Anterior cingulate cortex (tissue), 58 donors: ENCODE results near the gene ZW10.
"Not testable (repeated sequence)": the region's sequence is repeated elsewhere in the genome, so short reads cannot be mapped to it uniquely, and the experiment has no call there.

ENCODE experiments used
- DNase-seq, 58 donors: peaks; one replicate each; lab custom pipeline; 2025; lab: John Stamatoyannopoulos, UW

The ZW10 gene

GRCh38 chr11:113764527-113765219 lies 8.8 kb downstream of the ZW10 start:
- no peak for DNase-seq

GRCh38 chr11:113763040-113763439 lies 10.5 kb downstream of the ZW10 start:
- not testable (repeated sequence) for DNase-seq

- no peak for DNase-seq
Measured at GRCh38 chr11:113760241-113760640, 13.3 kb downstream of the ZW10 start.

GRCh38 chr11:113752932-113753331 lies 20.6 kb downstream of the ZW10 start:
- no peak for DNase-seq

DNA sequence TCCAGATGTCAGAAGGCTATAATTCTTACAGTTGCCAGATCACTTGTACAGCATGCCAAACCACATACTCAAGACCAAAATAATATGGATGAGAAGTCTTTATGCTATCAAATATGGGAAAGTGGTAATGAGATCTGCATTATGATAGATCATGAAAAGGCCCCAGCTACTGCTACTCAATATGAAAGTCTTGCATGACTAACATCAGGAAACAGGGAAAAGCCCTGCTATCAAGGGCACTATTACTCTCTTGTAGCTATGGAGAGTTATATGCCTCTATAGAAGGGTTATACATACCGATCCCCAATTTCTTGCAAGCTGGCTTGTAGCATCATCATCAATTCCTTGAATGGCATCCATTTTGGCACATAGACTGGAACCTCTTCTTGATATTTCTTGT lies 37.2 kb downstream of the ZW10 start:
- no peak for DNase-seq

- no peak for DNase-seq
Measured at GRCh38 chr11:113732092-113732491, 41.4 kb downstream of the ZW10 start.

GRCh38 chr11:113730887-113731726 lies 42.4 kb downstream of the ZW10 start:
- peak in 40 of 58 donors; percentile 2 to 75 (median 22) for DNase-seq

- DNase-seq, result no peak
Measured at GRCh38 chr11:113729456-113729855, 44.0 kb downstream of the ZW10 start.

DNA sequence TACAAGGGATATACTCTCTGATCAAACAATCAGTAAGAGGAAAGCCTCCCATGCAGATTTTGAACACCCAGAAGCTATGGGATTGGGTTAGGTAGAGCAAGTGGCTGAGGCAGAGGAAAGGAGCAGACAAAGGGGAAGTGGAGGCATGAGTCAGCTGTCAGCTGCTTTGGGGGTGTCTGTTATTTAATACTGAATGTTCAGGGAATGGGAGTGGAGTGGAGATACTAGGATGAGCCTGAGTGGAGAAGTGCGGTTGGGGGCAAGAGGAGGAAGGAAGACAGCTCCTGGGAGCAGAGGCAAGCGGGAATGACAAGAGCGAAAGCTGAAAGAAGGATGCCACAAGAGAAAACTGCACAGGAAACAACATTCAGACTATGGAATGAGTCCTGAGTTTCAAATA lies 44.7 kb downstream of the ZW10 start:
- no peak for DNase-seq

DNA sequence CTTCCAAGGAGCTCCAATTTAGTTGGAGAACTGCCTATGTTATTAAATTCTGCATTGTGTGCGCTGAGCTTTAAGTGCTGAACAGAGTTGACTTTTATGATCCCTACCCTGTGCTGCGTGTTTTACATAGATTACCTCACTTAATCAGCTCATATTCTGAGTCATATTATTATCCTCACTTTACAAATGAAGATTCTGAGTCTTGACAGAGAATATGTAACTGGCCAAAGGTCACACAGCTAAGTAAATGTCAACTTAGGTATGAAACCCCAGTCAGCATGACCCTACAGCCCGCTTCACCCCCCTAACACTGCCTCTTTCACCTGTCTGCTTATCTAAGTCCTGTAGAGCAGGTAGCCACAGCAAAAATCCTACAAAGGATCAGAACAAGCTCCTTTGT lies 47.6 kb downstream of the ZW10 start:
- DNase-seq, result no peak

- no peak for DNase-seq
Measured at GRCh38 chr11:113725407-113725806, 48.1 kb downstream of the ZW10 start.

- no peak for DNase-seq
Measured at GRCh38 chr11:113724778-113725177, 48.7 kb downstream of the ZW10 start.

DNA sequence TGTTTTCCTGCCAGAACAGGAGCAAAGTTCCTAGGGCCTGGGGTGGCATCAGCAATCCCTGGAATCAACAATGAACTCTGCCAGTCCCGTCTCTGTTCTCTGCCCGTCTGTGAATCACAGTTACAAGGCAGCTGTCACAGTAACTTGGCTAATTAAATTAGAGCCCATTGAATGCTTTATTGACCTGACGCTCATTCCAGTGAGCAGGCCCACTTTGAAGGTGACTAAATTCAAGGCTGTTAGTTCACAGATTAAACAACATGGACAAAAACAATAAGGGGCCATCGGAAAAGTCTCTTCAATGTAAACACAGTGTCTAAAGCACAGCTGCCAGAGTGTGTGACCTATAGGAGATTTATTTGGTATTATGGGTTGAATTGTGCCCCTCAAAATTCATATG lies 49.7 kb downstream of the ZW10 start:
- DNase-seq, result peak in 1 of 58 donors; percentile 3

DNA sequence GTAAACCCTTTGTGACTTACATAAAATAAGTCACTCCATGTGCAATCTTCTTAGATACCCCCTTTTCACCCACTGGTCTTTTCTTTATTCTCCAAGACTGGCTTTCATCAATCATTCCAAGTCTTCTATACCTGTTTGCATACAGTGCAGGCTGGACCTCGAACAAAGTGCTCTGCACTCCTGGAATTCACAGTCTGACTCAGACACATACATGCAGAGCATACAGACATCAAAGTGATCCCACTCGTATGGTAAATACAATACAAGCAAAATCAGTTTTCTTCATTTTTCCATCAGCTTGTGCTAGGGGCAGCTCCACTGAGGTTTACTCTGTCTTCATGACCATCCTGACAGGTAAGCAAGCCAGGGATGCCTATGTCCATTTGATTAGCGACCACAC lies 50.6 kb downstream of the ZW10 start:
- DNase-seq, result no peak

GRCh38 chr11:113722221-113722620 lies 51.3 kb downstream of the ZW10 start:
- DNase-seq, result peak in 24 of 58 donors; percentile 1 to 53 (median 10)

GRCh38 chr11:113721462-113722066 lies 51.9 kb downstream of the ZW10 start:
- no peak for DNase-seq

DNA sequence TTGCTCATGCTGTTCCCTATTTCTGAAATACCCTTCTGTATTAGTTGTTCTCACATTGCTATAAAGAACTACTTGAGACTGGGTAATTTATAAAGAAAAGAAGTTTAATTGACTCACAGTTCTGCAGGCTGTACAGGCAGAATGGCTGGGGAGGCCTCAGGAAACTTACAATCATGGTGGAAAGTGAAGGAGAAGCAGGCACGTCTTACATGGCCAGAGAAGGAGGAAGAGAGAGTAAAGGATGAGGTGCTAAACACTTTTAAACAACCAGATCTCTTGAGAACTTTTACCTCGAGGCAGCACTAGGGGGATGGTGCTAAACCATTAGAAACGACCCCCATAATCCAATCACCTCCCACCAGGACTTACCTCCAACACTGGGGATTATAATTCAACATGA lies 53.0 kb downstream of the ZW10 start:
- DNase-seq, result not testable (repeated sequence)

DNA sequence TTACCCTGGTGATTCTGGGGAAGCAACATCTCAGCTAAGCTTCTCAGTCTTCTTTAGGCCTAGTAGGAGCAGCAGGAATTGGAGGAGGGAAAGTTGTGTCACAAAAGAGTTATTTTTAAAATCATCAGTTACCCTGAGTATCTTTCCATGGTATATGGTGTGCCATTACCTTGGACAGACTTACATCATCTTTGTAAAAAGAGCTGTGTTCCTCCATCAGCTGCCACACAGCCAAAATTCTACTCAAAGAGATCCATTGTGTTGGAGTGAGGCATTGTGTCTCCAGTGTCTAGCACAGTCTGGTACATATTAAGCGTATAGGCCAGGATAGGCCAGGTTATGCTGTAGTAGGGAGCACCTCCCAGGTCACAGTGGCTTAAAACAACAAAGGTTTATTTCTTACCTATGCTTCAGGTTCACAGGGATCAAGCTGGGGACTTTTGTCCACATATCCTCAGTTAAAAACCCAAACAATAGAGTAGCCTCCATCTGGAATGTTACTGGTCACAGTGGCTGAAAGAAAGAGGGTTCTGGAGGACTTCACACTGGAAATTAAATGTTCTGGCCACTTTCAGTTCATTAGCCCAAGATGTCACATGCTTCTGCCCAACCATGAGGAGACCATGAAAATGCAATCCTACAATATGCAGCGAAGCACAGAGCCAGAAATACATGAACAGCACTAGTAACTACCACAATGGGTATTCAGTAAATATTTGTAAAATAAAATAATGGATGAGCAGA lies 57.4 kb downstream of the ZW10 start:
- peak in 20 of 58 donors; percentile 2 to 70 (median 40) for DNase-seq

DNA sequence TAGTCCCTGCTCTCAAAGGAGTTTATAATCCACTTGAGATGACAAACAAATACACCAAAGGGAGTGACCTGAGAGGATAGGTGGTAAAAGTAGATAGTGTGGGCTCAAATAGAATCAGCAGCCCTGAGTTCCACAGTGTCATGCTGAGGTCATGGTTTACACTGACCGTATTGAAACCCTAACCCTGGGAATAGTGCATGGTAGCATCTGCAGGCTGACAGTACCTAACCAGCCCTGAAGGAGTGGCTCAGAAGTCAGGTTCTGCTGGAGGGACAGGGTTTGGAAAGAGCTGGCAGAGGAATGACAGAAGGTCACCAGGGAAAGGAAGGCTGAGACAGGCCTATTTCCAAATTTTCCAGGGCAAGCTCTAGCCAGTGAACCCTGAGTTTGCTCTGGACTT lies 58.2 kb downstream of the ZW10 start:
- DNase-seq, result no peak

DNA sequence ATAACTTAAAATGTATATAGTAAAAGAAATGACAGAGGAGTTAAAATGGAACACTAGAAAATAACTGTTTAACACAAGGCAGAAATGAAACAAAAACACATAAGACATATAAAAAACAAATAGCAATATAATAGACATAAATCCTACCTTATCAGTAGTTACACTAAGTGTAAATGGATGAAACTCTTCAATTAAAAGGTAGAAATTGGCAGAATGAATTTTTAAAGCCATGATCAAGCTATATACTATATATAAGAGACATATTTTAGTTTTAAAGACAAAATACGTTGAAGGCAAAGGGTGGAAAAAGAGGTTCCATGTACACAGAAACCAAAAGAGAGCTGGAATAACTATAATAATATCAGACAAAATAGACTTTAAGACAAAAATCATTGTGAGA lies 62.5 kb downstream of the ZW10 start:
- no peak for DNase-seq
